Esophagus muscularis mucosa (tissue), 3 donors: ENCODE measurements around the gene MON1B.

Source experiments
- POLR2A ChIP-seq: fragments of 450-650 bp; IDR thresholded peaks from one replicate; pipeline ENCODE4 v1.6.1; 2017; ENCODE audit warnings: antibody characterized with exemption, moderate library complexity, mild to moderate bottlenecking, low read depth
- TF ChIP-seq, protein P1 (sequence below), 3 experiments: fragments of 200-600 bp in 2 of 3; fragments of 450-650 bp in 1 of 3; sonication (generic) in 2 of 3; IDR thresholded peaks; one replicate each; pipeline ENCODE4 v1.5.1; 2017 to 2019; ENCODE audit warnings: antibody characterized with exemption in 3 of 3, mild to moderate bottlenecking in 2 of 3, moderate library complexity in 1 of 3

DNA sequence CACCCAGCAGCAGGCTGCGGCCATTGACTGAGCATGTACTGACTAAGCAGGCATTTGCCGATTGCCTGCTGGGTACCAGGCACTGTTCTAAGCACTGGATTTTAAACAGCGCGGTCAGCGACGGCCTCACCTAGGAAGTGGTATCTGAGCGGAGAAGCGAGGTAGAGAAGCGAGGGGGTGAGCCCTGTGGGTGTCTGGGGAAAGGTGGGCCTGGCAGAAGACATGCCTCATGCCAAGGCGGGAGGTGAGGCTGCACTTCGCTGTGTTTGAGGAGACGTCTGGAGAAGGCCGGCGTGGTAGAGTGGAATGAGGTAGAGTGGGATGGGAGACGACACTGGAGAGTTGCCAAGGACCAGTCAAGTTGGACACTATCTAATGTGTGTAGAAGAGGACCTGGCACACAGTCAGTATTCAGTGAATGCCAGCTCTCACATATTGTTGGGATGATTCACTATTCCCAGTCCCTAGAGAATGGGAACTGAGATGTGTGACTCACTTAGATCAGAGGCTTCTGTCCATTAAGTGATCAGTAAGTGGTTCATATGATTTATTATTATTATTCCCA, 22.6 kb downstream of the MON1B start:
- TF ChIP-seq, protein P1, sequence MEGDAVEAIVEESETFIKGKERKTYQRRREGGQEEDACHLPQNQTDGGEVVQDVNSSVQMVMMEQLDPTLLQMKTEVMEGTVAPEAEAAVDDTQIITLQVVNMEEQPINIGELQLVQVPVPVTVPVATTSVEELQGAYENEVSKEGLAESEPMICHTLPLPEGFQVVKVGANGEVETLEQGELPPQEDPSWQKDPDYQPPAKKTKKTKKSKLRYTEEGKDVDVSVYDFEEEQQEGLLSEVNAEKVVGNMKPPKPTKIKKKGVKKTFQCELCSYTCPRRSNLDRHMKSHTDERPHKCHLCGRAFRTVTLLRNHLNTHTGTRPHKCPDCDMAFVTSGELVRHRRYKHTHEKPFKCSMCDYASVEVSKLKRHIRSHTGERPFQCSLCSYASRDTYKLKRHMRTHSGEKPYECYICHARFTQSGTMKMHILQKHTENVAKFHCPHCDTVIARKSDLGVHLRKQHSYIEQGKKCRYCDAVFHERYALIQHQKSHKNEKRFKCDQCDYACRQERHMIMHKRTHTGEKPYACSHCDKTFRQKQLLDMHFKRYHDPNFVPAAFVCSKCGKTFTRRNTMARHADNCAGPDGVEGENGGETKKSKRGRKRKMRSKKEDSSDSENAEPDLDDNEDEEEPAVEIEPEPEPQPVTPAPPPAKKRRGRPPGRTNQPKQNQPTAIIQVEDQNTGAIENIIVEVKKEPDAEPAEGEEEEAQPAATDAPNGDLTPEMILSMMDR (IDR thresholded peaks at IDR 0.05): no peak
- no peak for TF ChIP-seq POLR2A
